ENCODE measurements around the gene IRF3.

The IRF3 gene

GRCh38 chr19:49666120-49666444, 425 bp upstream of the IRF3 start:
- no peak for DNase-seq (ENCODE audit: low read depth)

GRCh38 chr19:49665036-49665350, 664 bp downstream of the IRF3 start:
- DNase-seq (ENCODE audit: low read depth): no peak

GRCh38 chr19:49664171-49665035, 1.3 kb downstream of the IRF3 start:
- DNase-seq (ENCODE audit: low read depth): no peak

GRCh38 chr19:49663224-49663623, 2.4 kb downstream of the IRF3 start:
- DNase-seq (ENCODE audit: low read depth): no peak

- DNase-seq (ENCODE audit: low read depth): no peak
These were observed 3.6 kb downstream of the IRF3 start for GRCh38 chr19:49662011-49662410.

- DNase-seq (ENCODE audit: low read depth): no peak
These were observed 5.2 kb downstream of the IRF3 start for GRCh38 chr19:49660338-49660961.

- no peak for DNase-seq (ENCODE audit: low read depth)
These were observed 6.9 kb downstream of the IRF3 start for GRCh38 chr19:49658566-49659442.

GRCh38 chr19:49658139-49658517, 7.5 kb downstream of the IRF3 start:
- no peak for DNase-seq (ENCODE audit: low read depth)

GRCh38 chr19:49657493-49658138, 8.0 kb downstream of the IRF3 start:
- DNase-seq (ENCODE audit: low read depth): no peak

GRCh38 chr19:49656456-49657109, 9.1 kb downstream of the IRF3 start:
- no peak for DNase-seq (ENCODE audit: low read depth)

GRCh38 chr19:49655570-49656455, 9.8 kb downstream of the IRF3 start:
- DNase-seq (ENCODE audit: low read depth): no peak

- DNase-seq (ENCODE audit: low read depth): no peak
These were observed 11.1 kb downstream of the IRF3 start for GRCh38 chr19:49654581-49654980.

- no peak for DNase-seq (ENCODE audit: low read depth)
These were observed 12.2 kb downstream of the IRF3 start for GRCh38 chr19:49653466-49653806.

- DNase-seq (ENCODE audit: low read depth): no peak
These were observed 12.8 kb downstream of the IRF3 start for GRCh38 chr19:49652551-49653465.

GRCh38 chr19:49651820-49652550, 13.7 kb downstream of the IRF3 start:
- no peak for DNase-seq (ENCODE audit: low read depth)

- DNase-seq (ENCODE audit: low read depth): no peak
These were observed 14.4 kb downstream of the IRF3 start for GRCh38 chr19:49651029-49651819.

- no peak for DNase-seq (ENCODE audit: low read depth)
These were observed 19.1 kb downstream of the IRF3 start for GRCh38 chr19:49646586-49646985.

- DNase-seq (ENCODE audit: low read depth): no peak
These were observed 19.7 kb downstream of the IRF3 start for GRCh38 chr19:49645995-49646394.

Measured in non-pigmented ciliary epithelial cell (primary cell).